SK-N-SH (cell line): ENCODE results near the gene IL17A. TPM values are rescaled to one million over a fixed set of nuclear protein-coding genes. Genes with fewer than 3 reads are reported as not detected.

Source experiments
- CTCF ChIA-PET: fragments of 300-600, 350-600 bp; formaldehyde crosslinking; extraction: SDS; loops from one replicate; lab custom pipeline; 2021; lab: Yijun Ruan, JAX
- POLR2A ChIA-PET: fragments of 350-600 bp; sonication (Branson Sonifier 250); formaldehyde crosslinking; extraction: SDS; loops from one replicate; lab custom pipeline; 2020; ENCODE audit warnings: antibody characterized with exemption, inconsistent platforms; lab: Yijun Ruan, JAX
- DNase-seq: peaks from one replicate; pipeline ENCODE4 v3.0.0; 2012
- H2AFZ ChIP-seq: fragments of 200-600 bp; sonication (generic); 2 replicates; pipeline ENCODE4 v1.8.1; 2016; ENCODE audit warnings: antibody characterized with exemption, mild to moderate bottlenecking, low read depth
- H3F3A ChIP-seq: fragments of 200-600 bp; sonication (generic); replicated peaks from 2 replicates; pipeline ENCODE3; 2016; ENCODE audit warnings: antibody characterized with exemption, mild to moderate bottlenecking; ENCODE audit not compliant: insufficient read depth
- H3K27ac ChIP-seq, 2 experiments: fragments of 200-500 bp in 1 of 2; fragments of 200-600 bp in 1 of 2; sonication (Bioruptor generic) in 1 of 2; sonication (generic), shearing (Covaris generic) in 1 of 2; 2 replicates each; pipeline versions ENCODE4 v1.5.1 to v1.6.1; 2014 to 2016; ENCODE audit warnings: low read depth in 2 of 2, inconsistent platforms in 1 of 2, low read length in 1 of 2, mild to moderate bottlenecking in 1 of 2, mixed read lengths in 1 of 2
- H3K27me3 ChIP-seq: fragments of 200-600 bp; sonication (generic), shearing (Covaris generic); 2 replicates; pipeline ENCODE4 v1.6.1; 2016; ENCODE audit warnings: mixed run types; ENCODE audit not compliant: insufficient read depth
- H3K36me3 ChIP-seq, 2 experiments: fragments of 200-500 bp in 1 of 2; fragments of 200-600 bp in 1 of 2; sonication (Bioruptor generic) in 1 of 2; sonication (generic) in 1 of 2; replicated peaks in 1 of 2; 2 replicates each; pipeline versions ENCODE3 to v1.5.1; 2014 to 2016; ENCODE audit warnings: low read length in 1 of 2, mild to moderate bottlenecking in 1 of 2; ENCODE audit not compliant: insufficient read depth in 2 of 2, control insufficient read depth in 1 of 2
- H3K4me1 ChIP-seq, 2 experiments: fragments of 200-500 bp in 1 of 2; fragments of 200-600 bp in 1 of 2; sonication (Bioruptor generic) in 1 of 2; sonication (generic), shearing (Covaris generic) in 1 of 2; 2 replicates each; pipeline versions ENCODE4 v1.5.1 to v1.6.1; 2014 to 2016; ENCODE audit warnings: low read depth in 1 of 2, low read length in 1 of 2, mixed run types in 1 of 2; ENCODE audit not compliant: insufficient read depth in 2 of 2, control insufficient read depth in 1 of 2
- H3K4me2 ChIP-seq: fragments of 200-600 bp; sonication (generic), shearing (Covaris generic); 2 replicates; pipeline ENCODE4 v1.6.1; 2017; ENCODE audit warnings: mixed run types
- H3K4me3 ChIP-seq, 2 experiments: fragments of 200-500 bp in 1 of 2; fragments of 200-600 bp in 1 of 2; sonication (Bioruptor generic) in 1 of 2; sonication (generic), shearing (Covaris generic) in 1 of 2; 2 replicates each; pipeline versions ENCODE4 v1.5.1 to v1.8.1; 2014 to 2016; ENCODE audit warnings: low read depth in 2 of 2, inconsistent platforms in 1 of 2, low read length in 1 of 2, mild to moderate bottlenecking in 1 of 2, mixed read lengths in 1 of 2, moderate library complexity in 1 of 2
- H3K79me2 ChIP-seq: fragments of 200-600 bp; sonication (generic); 2 replicates; pipeline ENCODE4 v1.8.1; 2017; ENCODE audit warnings: mild to moderate bottlenecking; ENCODE audit not compliant: insufficient read depth
- H3K9ac ChIP-seq: fragments of 200-600 bp; sonication (generic); 2 replicates; pipeline ENCODE4 v1.6.1; 2017; ENCODE audit warnings: mixed run types
- H3K9me2 ChIP-seq: fragments of 200-600 bp; sonication (generic); 2 replicates; pipeline ENCODE4 v1.6.1; 2017; ENCODE audit warnings: mixed run types
- H3K9me3 ChIP-seq: fragments of 200-600 bp; sonication (generic); 2 replicates; pipeline ENCODE4 v1.6.1; 2017; ENCODE audit warnings: mixed run types, mild to moderate bottlenecking, moderate library complexity
- H4K20me1 ChIP-seq: fragments of 200-600 bp; sonication (generic); 2 replicates; pipeline ENCODE4 v1.6.1; 2017; ENCODE audit warnings: mild to moderate bottlenecking, mixed run types; ENCODE audit not compliant: insufficient read depth
- CHD2 ChIP-seq: fragments of 150-350 bp; IDR thresholded peaks from 2 replicates; pipeline ENCODE4 v1.6.1; 2018; ENCODE audit warnings: low read length; ENCODE audit not compliant: partially characterized antibody
- ELF1 ChIP-seq: IDR thresholded peaks from 2 replicates; pipeline ENCODE4 v1.4.0; 2012
- FOXJ3 ChIP-seq: sonication (generic); formaldehyde crosslinking; IDR thresholded peaks from 2 replicates; pipeline ENCODE4 v1.5.1; 2020; ENCODE audit warnings: mild to moderate bottlenecking, missing genetic modification reagents
- FOXM1 ChIP-seq: IDR thresholded peaks from 2 replicates; pipeline ENCODE4 v1.4.0; 2012; ENCODE audit warnings: low read depth, mild to moderate bottlenecking
- GABPA ChIP-seq: IDR thresholded peaks from 2 replicates; pipeline ENCODE4 v1.4.0; 2012; ENCODE audit warnings: low read depth, mild to moderate bottlenecking
- GATA2 ChIP-seq: sonication (generic); formaldehyde crosslinking; IDR thresholded peaks from 2 replicates; pipeline ENCODE4 v1.5.0; 2020; ENCODE audit warnings: mild to moderate bottlenecking, missing genetic modification reagents
- MXI1 ChIP-seq: IDR thresholded peaks from 2 replicates; pipeline ENCODE4 v1.6.1; 2012; ENCODE audit warnings: mild to moderate bottlenecking, low read depth, low read length, improper control_type of control experiment
- NFIC ChIP-seq: IDR thresholded peaks from 2 replicates; pipeline ENCODE4 v1.4.0; 2012; ENCODE audit warnings: borderline replicate concordance
- NRF1 ChIP-seq: IDR thresholded peaks from 2 replicates; pipeline ENCODE4 v1.6.1; 2012; ENCODE audit warnings: low read depth, mild to moderate bottlenecking, low read length
- RAD21 ChIP-seq: IDR thresholded peaks from 2 replicates; pipeline ENCODE4 v1.6.1; 2012; ENCODE audit warnings: mild to moderate bottlenecking, low read length
- RCOR1 ChIP-seq: fragments of 150-350 bp; IDR thresholded peaks from 2 replicates; pipeline ENCODE4 v1.6.1; 2017; ENCODE audit warnings: antibody characterized with exemption, low read length
- RFX5 ChIP-seq: IDR thresholded peaks from 2 replicates; pipeline ENCODE4 v1.6.1; 2012; ENCODE audit warnings: mild to moderate bottlenecking, improper control_type of control experiment, low read length
- RXRA ChIP-seq: IDR thresholded peaks from 2 replicates; pipeline ENCODE4 v1.4.0; 2012; ENCODE audit warnings: low read depth, mild to moderate bottlenecking, borderline replicate concordance
- SMC3 ChIP-seq: IDR thresholded peaks from 2 replicates; pipeline ENCODE4 v1.6.1; 2012; ENCODE audit warnings: low read depth, low read length, improper control_type of control experiment
- TEAD4 ChIP-seq: IDR thresholded peaks from 2 replicates; pipeline ENCODE4 v1.4.0; 2012; ENCODE audit warnings: mild to moderate bottlenecking, borderline replicate concordance; ENCODE audit not compliant: insufficient read depth
- YY1 ChIP-seq: IDR thresholded peaks from 2 replicates; pipeline ENCODE4 v1.4.0; 2012; ENCODE audit warnings: low read depth, mild to moderate bottlenecking
- WGBS: methylation state at CpG from one replicate; pipeline ENCODE4 v1.1.6; 2017; ENCODE audit warnings: low lambda C conversion rate; 5-methylcytosine and 5-hydroxymethylcytosine counted together
- polyA plus RNA-seq, 3 experiments: library from polyadenylated mRNA; depleted of rRNA; stranded (reverse); fragments of >200 nt; gene quantifications; 2 replicates each; pipeline ENCODE4 v1.2.3, GENCODE V29; 2012
- TF ChIP-seq, protein P1 (sequence below): IDR thresholded peaks from 2 replicates; pipeline ENCODE4 v1.4.0; 2012; ENCODE audit warnings: low read depth, borderline replicate concordance
- TF ChIP-seq, protein P2 (sequence below): fragments of 150-350 bp; IDR thresholded peaks from 2 replicates; pipeline ENCODE4 v1.6.1; 2017; ENCODE audit warnings: antibody characterized with exemption, low read length, low read depth, borderline replicate concordance
- TF ChIP-seq, protein P3 (sequence below): fragments of 200-600 bp; sonication (generic); IDR thresholded peaks from 2 replicates; pipeline ENCODE4 v1.6.1; 2017; ENCODE audit warnings: antibody characterized with exemption, mild to moderate bottlenecking, moderate library complexity
- TF ChIP-seq, protein P4 (sequence below): IDR thresholded peaks from 2 replicates; pipeline ENCODE4 v1.6.1; 2012; ENCODE audit warnings: mild to moderate bottlenecking, low read depth, low read length, moderate library complexity

The IL17A gene
- polyA plus RNA-seq, 1 of the 3 experiments (the other 2 are of a cell fraction), result not detected

DNA sequence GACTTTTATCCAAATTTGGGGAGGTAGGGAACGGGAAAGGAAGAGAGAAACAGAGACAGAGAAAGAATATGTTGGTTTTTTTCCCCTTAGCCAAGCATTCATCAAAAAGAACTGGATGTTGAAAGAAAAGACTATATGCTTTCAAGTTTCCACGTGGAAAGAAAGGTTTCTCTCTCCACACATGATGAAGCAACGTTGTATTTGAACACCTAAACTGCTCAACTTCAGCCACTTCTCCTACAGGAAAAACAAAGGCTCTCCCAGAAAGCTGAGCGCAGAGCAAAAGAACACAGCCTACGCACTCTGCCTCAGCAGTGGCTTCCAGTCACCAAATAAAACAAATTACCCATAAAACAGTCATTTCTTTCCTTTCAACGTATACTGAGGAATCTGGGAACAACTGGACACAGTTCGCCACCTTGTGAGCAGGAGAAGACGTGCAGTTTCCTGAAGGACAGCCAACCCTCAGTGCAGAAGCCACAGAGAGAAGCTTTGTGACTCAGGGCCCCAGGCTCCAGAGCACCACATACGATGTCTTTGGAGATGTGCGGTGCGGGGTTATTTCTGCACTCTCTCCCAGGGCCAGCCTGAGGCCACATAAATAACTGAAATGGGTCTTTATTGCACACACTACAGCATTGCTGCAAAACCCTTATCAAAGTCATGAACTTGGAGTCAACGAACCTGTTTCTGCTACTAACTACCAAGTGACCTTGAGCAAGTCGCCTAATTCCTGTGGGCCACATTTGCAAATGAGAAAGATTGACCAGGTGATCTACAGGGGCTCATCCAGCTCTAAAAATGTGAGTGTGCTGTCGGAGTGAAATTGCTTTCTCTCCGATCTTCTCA lies 48.0 kb downstream of the IL17A start:
- no peak for TF ChIP-seq FOXM1
- TF ChIP-seq, protein P1, sequence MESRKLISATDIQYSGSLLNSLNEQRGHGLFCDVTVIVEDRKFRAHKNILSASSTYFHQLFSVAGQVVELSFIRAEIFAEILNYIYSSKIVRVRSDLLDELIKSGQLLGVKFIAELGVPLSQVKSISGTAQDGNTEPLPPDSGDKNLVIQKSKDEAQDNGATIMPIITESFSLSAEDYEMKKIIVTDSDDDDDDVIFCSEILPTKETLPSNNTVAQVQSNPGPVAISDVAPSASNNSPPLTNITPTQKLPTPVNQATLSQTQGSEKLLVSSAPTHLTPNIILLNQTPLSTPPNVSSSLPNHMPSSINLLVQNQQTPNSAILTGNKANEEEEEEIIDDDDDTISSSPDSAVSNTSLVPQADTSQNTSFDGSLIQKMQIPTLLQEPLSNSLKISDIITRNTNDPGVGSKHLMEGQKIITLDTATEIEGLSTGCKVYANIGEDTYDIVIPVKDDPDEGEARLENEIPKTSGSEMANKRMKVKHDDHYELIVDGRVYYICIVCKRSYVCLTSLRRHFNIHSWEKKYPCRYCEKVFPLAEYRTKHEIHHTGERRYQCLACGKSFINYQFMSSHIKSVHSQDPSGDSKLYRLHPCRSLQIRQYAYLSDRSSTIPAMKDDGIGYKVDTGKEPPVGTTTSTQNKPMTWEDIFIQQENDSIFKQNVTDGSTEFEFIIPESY, result no peak
- TF ChIP-seq ELF1, result no peak
- no peak for TF ChIP-seq MXI1
- peak; percentile 74 for TF ChIP-seq RAD21
- TF ChIP-seq NFIC, result no peak
- TF ChIP-seq TEAD4, result no peak
- TF ChIP-seq RXRA, result no peak
- TF ChIP-seq, protein P2, sequence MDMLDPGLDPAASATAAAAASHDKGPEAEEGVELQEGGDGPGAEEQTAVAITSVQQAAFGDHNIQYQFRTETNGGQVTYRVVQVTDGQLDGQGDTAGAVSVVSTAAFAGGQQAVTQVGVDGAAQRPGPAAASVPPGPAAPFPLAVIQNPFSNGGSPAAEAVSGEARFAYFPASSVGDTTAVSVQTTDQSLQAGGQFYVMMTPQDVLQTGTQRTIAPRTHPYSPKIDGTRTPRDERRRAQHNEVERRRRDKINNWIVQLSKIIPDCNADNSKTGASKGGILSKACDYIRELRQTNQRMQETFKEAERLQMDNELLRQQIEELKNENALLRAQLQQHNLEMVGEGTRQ, result no peak
- TF ChIP-seq YY1, result no peak
- TF ChIP-seq GABPA, result no peak
- TF ChIP-seq FOXJ3 (CRISPR knock-in tag), result no peak
- TF ChIP-seq RCOR1, result no peak
- no peak for TF ChIP-seq CHD2
- TF ChIP-seq, protein P3, sequence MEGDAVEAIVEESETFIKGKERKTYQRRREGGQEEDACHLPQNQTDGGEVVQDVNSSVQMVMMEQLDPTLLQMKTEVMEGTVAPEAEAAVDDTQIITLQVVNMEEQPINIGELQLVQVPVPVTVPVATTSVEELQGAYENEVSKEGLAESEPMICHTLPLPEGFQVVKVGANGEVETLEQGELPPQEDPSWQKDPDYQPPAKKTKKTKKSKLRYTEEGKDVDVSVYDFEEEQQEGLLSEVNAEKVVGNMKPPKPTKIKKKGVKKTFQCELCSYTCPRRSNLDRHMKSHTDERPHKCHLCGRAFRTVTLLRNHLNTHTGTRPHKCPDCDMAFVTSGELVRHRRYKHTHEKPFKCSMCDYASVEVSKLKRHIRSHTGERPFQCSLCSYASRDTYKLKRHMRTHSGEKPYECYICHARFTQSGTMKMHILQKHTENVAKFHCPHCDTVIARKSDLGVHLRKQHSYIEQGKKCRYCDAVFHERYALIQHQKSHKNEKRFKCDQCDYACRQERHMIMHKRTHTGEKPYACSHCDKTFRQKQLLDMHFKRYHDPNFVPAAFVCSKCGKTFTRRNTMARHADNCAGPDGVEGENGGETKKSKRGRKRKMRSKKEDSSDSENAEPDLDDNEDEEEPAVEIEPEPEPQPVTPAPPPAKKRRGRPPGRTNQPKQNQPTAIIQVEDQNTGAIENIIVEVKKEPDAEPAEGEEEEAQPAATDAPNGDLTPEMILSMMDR, result peak; percentile 56
- TF ChIP-seq SMC3, result peak; percentile 57
- TF ChIP-seq GATA2 (CRISPR knock-in tag), result no peak
- TF ChIP-seq, protein P4, sequence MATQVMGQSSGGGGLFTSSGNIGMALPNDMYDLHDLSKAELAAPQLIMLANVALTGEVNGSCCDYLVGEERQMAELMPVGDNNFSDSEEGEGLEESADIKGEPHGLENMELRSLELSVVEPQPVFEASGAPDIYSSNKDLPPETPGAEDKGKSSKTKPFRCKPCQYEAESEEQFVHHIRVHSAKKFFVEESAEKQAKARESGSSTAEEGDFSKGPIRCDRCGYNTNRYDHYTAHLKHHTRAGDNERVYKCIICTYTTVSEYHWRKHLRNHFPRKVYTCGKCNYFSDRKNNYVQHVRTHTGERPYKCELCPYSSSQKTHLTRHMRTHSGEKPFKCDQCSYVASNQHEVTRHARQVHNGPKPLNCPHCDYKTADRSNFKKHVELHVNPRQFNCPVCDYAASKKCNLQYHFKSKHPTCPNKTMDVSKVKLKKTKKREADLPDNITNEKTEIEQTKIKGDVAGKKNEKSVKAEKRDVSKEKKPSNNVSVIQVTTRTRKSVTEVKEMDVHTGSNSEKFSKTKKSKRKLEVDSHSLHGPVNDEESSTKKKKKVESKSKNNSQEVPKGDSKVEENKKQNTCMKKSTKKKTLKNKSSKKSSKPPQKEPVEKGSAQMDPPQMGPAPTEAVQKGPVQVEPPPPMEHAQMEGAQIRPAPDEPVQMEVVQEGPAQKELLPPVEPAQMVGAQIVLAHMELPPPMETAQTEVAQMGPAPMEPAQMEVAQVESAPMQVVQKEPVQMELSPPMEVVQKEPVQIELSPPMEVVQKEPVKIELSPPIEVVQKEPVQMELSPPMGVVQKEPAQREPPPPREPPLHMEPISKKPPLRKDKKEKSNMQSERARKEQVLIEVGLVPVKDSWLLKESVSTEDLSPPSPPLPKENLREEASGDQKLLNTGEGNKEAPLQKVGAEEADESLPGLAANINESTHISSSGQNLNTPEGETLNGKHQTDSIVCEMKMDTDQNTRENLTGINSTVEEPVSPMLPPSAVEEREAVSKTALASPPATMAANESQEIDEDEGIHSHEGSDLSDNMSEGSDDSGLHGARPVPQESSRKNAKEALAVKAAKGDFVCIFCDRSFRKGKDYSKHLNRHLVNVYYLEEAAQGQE, result no peak
- TF ChIP-seq RFX5, result no peak
- TF ChIP-seq NRF1, result no peak
- 0 out of 2 replicates have a peak overlapping the region, but pooled peaks have one; percentile 19 for H3K4me2 ChIP-seq
- 0 out of 2 replicates have a peak overlapping the region, but pooled peaks have one; percentile 59 for H2AFZ ChIP-seq
- 38% methylated on average over 14 of the region's 15 CpGs for WGBS
- H3F3A ChIP-seq, result peaks cover 3% of the 10 kb centered on the region
- H3K4me1 ChIP-seq, result no peaks in the 10 kb centered on the region
- no peaks in the 10 kb centered on the region for H4K20me1 ChIP-seq
- H3K27ac ChIP-seq, result no peak overlapping the region
- ChIA-PET POLR2A (no interaction called here), CTCF (interaction anchor here (0.5 to 3.3 kb wide), 32 partner anchors 9 to 1462 kb away, joined by 3 to 37 read pairs (median 4); no protein-coding TSS in a partner anchor)
- no peak overlapping the region for H3K9ac ChIP-seq
- peak; percentile 53 for DNase-seq
- H3K27me3 ChIP-seq, result no peaks in the 10 kb centered on the region; the same call in 1 of the 2 replicates
- no peaks in the 10 kb centered on the region for H3K9me2 ChIP-seq
- no peaks in the 10 kb centered on the region for H3K36me3 ChIP-seq
- no peaks in the 10 kb centered on the region; the same call in 1 of the 2 replicates for H3K9me3 ChIP-seq
- H3K4me3 ChIP-seq, result no peak overlapping the region; a peak in 1 of 4 replicates
- no peaks in the 10 kb centered on the region for H3K79me2 ChIP-seq
